ENCODE measurements around the gene TXK.

The TXK gene

DNA sequence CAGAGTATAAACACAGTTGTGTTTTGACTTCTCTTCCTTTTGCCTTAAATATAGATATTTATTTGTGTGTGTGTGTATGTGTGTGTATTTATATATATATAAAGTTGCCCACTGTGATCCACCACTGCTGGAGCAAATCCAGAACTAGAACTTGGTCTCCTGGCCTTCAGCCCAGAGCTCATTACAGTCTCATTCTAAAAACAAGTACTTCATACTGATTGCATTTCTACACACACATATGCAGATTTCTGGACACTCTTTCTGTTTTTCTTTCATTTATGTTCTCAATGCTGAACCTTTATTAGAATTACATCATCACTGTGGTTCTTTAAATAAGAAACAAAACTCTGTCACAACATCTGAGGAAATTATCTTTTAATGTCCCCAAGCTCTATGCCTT lies 381 bp downstream of the TXK start:
- DNase-seq = peak; percentile 43

DNA sequence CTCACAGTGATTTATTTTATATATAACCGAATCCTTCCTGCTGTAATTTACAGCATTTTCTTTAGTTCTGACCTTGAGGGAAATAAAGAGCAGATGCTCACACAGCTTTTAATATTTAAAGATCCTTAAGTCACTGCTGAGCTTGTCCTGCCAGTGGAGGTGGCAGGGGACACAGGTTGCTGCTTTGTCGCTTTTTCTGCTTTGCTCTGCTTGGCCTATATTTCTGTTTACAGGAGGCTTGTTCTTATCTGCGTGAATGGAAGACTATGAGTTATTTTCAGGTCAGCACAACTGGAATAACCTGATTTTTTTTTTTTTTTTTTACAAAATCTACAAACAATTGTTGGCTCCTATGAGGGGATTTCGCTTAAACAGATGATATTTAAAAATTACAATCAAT lies 2.3 kb downstream of the TXK start:
- no peak for DNase-seq

DNA sequence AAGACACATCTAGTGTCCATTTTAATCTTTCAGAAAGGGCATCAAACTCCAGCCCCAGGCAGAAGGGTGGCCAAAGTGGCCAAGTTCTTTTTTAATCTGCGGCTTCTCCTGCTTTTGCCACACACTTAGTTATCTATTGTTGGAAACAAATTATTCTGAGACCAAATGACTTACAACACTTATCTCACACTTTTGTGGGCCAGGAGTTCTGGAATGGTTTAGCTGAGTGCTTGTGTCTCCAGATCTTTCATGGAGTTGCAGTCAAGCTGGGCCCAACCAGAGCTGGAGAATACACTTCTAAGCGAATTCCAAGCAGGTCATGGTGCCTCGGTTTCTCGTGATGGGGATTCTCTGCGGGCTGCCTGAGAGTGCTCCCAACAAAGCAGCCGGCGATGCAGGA lies 4.0 kb downstream of the TXK start:
- no peak for DNase-seq

DNA sequence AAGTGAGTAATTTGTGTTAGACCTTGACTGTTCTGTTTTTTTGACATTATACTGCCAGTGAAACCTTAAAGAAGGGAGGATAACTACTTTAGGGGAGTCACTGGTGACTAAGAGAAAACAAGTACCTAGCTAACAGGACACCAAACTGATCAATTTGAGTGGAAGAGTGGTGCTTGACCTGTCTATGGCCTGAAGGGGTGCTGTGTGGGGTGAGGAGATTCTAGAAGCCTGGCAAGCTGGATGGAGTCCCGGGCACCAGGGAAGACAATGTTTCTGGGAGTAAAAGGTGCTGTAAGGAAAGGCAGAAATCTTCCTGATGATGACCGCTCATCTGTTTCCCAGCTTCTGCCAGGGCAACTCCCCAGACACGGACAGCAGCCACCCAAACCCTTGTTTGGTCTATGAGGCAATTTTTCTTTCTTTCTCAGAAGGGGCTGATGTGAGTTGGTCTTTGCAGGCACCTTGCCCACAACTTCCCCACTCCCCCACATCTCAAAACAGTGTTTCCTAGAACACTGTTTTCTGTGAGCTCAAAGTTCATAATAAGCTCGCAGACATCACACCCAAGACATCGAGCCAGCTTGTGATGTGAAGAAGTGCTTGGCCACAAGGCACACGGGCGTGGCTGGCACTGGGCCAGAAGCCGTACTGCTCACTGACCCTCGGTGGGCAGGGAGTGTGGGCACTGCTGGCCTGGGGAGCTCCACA lies 4.6 kb downstream of the TXK start:
- DNase-seq = no peak

DNA sequence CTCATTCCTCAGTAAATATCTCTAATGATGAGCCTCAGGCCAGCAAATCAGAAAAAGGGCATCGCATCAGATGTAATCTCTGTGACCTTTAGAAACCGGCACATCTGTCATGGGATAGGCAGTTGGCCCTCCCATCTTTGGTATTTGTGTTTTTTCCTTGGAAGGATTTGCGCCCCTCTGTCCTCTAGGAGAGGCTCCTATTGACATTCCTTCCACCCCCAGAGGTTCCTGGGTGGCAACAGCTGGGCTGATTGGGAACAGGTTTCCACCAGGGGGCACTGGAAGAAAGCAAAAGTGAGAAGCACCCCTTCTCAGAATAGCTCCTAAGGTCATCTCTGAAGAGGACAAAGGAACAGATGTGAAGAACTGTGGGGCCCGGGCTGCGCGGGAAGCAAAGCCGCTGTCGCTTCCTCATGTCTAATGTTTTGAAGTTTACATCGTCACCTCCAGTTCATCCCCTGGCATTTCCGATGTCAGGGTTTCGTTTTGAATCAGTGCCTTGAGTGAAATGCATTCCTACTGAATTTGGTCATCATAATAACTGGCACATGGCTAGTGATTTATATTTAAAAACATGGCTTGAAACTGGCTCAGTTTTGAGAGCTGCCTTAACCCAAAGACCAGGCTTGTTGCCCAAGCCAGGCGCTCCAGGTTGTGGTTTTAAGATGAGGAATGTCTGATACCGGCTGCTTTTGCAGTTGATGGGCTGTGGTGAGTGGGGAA lies 6.2 kb downstream of the TXK start:
- DNase-seq = peak; percentile 97

DNA sequence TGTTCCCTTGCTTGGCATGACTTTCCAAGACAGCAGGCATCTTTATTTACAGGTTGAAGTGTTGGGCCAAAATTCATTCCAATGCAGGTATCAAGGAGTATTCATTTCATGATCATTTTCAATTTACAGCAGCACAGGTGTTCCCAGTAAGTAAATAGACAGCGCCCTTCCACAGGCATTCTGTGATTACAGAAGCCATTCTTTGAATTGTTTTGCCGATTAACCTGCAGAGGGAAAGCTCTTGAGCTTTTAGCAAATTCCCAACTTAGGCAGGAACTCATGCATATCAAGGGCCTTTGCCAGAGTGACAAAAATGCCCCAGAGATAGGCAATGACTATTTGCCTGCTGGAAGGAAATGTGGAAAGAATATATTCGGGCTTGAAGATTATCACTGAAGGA lies 6.8 kb downstream of the TXK start:
- no peak for DNase-seq

DNA sequence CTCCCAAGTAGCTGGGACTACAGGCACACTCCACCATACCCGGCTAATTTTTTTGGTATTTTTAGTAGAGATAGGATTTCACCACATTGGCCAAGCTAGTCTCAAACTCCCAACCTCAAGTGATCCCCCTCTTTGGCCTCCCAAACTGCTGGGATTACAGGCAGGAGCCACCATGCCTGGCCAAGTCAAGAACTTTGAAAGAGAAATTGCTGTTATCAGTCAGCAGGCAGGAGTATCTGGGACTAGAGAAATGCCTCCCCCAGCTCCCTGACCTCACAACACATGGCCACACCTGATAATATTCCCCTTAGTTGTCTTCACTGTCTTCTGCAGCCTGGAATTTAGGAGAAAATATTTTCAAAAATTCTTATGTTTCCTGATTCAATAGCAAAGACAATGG lies 7.4 kb downstream of the TXK start:
- no peak for DNase-seq

DNA sequence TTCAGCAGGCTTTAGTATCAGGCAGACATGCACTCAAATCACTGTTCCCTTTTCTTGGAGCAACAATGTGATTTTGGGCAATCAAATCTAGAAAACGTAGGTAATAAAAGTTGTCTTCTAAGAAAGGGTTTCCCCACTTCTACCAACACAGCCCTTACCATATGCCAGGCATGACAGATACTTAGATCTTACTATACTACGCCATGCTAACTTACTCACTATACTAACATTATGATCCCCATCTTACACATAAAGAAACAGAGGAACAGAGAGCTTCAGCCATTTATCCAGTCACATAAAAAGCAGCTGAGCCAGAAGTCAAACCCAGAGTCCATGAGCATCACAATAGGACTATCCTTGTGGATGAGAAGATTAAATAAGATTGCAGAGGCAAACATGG lies 9.2 kb downstream of the TXK start:
- DNase-seq = no peak

DNA sequence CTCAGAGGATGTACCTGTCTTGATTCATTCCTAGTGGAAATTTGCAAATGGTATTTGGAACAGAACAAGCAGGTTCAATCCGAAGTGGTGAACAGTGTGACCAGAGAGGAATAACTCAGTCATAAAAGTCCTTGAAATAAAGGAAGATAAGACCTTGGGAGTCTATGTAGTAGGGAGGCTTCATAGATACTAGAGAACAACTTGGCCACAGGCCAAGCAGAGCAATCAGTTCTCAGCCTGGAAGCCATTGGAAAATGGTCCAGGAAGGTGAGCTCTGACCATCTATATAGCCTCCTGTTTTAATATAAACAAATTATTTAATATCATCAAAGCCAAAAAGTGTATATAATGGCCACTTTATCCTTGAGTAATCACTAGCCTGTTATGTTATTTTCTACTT lies 11.3 kb downstream of the TXK start:
- no peak for DNase-seq

DNA sequence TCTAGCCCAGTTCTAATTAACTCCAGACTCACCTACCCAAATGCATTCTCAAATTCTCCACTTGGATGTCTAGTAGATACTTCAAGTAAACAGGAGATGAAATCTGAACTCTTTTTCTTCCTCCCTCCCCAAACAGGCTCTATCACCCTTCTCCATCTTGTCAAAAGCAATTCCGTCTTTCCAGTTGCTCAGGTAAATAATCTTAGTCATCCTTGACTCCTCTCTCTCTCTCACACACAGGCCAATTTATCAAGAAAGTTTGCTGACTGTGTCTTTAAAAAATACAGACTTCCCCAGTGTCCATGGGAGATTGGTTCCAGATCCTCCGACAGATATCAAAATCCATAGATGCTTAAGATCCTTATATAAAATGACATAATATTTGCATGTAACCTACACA lies 12.9 kb downstream of the TXK start:
- no peak for DNase-seq

DNA sequence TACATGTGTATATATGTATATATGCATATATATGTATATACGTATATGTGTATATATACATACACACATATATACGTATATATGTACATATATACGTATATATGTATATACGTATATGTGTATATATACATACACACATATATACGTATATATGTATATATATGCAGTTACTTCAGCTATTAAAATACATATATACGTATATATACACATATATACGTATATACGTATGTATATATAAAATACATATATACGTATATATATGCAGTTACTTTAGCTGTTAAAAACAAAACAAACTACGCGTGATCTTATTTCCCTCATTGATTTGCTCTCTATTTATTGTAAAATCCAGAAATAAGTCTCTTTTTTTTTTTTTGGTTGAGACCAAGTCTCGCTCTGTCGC lies 13.9 kb downstream of the TXK start:
- DNase-seq = no peak

DNA sequence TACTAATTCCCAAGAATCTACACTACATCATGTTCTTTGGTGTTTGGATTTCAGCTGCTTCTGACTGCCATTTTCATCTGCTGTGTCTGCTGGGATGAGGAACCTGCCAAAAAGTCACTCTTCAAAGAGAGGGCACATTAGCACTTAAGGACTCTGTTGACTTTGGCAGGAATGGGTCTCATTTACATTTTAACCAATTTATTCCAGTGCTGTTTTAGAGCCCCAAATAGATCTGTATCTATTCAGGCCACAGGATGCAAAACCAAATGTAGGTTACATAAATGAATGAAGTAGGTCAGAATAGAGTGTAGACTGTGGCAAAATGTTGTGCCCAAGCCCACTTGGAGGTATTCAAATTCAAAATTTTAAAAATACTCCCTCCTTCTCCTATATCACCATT lies 14.4 kb downstream of the TXK start:
- no peak for DNase-seq

DNA sequence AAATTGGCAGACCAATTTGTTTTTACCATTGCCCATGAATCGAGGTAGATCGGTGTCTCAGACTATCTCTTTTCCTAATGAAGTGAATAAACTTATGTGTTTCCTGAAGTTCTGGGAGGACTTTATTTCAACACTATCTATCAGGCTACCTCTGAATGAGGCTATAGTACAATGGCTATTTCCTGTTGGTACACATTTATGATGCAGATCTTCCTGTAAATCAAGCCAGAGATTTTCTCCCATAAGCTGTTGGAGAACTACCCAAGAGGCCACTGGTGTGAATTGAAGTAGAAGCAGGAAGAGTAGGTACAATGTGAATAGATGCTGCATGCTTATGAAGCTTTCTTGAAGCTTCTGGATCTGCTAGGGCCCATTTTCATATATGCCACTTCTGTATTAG lies 16.0 kb downstream of the TXK start:
- no peak for DNase-seq

DNA sequence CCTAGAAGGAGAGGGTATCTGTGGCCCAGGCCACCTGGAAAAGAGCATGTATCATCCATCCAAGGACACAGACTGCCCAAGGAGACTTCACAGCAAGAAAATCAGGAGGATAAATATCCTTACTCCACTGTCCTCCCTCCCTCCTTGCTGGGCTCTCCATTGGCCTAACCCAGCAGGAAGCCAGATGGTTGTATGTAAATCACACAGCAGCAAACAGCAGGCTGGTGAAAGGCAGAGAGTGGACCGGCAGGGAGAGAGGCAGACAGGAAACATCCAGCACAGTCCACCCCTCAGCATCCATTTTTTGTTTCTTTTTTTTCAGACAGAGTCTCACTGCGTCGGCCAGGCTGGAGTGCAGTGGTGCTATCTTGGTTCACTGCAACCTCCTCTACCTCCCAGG lies 17.5 kb downstream of the TXK start:
- DNase-seq = no peak

DNA sequence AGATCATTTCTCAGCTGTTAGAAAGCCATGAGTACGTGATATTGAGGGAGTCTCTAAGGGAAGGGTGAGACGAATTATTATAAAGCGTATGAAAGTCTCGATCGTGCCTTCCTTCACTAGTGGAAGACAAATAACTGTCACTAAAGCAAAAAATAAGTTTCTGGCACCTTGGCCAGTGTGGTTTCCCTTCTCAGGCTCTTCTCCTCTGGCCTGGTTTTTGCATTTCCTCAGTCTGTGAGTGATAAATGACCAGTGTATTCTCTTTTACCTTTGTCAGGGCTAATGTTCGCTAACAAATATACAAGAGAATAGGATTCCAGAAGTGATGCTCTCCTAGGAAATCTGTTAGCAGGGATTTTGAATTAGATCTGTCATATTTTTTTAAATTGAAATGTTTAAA lies 19.6 kb downstream of the TXK start:
- DNase-seq = no peak

DNA sequence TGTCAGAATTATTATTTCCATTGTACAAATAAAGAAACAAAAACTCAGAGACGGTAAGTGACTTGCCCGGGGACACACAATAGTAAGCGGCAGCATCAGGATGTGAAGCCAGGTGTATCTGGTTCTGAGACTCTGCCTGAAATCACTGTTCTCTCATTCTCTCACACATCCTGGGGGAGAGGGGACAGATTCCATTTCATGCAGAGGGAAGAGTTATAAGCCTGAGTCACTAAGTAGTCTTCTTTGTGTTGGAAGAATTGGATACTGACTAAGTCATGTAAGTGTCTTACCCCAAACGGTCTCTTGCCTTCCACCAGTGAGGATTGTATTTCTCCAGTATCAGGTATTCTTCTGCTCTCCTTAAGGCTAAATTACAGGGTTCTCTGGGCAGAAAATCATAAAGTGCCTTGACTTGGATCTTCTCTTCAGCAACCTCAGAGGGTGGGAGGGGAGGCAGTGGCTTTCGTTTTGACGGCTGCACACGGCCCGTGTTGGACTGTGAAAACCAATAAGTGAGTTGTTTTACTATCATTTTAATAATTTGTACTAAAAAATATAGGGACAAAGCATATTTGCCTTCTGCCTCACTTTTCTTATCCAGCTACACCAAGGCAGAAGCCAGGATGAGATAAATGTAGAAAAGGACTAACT lies 21.9 kb downstream of the TXK start:
- peak; percentile 57 for DNase-seq

DNA sequence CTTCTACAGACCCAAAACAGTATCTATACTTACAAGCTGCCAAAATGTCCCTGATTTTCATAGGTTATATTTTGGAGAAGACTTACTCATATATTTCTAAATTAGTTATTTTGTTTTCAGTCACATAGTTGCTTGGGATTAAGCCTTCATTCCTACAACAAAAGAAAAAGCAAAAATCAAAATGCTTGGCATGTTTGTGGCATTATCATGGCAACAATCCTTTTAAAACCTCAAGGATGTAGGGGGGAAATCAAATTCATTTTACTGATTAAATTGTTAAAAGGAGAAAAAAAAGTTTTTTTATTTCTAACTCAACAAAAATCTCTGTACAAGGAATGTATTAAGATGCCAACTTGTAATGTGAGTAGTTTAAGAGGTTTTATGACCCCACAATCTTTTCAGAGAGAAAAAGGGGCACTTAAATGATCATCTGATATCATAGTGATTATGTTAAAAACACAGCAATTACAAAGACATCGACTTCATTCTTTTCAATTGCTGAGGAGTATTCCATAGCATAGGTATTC lies 23.5 kb downstream of the TXK start:
- peak; percentile 26 for DNase-seq

DNA sequence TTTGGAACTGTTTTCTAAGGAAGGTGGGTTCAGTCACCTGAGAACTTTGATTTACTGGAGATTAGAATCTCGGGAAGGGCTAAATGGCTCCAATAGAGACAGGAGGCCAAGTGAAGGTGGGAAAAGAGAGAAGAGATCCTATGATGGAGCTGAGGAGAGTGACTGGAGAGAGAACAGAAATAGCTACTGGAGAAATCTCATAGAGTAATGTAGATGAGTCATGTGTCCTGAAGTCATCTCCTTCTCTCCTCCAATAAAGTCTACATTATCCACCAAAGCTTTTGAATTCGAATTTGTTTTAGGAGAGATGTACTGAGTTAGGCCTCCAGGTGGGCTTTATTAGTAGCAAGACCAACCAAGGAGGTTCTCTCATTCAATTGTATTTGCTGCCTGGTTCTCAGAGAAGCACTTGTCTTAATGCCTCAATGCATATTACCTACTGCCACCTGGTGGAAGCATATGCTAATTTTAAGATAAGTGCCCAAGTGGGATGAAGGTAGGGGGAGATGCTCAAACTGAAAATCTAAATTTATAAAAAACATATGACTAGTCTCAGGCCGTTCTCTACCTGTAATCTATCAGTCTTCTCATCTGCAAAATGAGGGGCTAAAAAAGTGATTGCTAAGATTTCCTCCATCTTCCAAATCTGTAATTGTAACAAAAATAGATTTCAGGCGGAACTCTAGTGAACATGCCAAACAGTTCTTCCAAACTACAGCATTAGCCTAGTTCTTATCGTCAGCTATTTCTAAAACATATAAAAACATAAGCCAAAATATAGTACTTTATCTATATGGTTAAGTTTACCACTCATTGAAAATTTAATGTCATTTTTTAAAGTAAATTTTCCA lies 24.4 kb downstream of the TXK start:
- DNase-seq = peak; percentile 38

DNA sequence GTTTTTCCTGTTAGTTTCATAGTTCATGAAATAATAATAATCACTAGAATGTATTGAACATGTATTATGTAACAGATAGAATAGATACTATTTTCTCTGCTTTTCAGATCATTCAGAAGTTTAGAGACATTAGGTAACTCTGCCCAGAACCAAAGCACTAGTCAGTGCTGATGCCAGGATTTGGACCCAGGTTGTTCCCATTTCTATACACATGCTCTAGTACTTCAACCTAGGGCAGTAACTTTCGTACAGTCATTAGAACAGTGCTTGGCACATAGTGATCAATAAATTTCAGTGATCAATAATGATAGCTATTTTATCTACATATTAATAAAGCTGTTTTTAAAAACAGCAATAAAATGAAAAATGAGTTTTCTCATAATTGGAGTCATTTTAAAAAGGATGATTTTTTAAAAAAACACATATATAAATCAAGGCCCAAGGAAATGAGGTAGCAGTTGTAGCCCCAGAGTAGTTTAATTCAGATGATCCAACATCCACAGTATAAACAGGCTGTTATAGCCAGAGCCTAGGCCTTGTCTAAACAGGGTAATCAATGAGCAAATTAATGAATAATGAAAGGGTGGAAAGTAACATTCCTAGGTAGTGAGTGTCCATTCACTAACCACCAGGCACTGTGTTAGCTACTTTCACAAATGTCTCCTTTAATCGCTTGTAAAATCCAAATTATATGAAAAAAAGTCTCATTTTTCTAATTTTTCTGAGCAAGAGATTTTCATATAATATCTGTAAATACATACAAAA lies 25.6 kb downstream of the TXK start:
- no peak for DNase-seq

DNA sequence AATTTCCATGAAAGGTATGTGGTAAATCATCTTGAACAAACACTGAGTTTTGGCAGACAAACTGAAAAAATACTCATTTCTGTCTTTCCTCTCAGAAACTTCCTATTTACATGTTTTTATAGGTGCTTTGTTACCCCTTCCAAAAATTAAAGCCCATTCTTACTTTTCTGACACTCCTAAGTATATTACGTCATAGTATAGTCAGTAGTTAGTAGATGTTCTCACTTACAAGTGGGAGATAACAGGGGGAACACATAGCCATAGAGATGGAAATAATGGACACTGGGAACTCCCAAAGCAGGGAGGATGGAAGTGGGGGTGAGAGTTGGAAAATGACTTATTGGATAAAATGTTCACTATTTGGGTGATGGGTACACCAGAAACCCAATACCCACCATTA lies 28.8 kb downstream of the TXK start:
- DNase-seq = no peak

DNA sequence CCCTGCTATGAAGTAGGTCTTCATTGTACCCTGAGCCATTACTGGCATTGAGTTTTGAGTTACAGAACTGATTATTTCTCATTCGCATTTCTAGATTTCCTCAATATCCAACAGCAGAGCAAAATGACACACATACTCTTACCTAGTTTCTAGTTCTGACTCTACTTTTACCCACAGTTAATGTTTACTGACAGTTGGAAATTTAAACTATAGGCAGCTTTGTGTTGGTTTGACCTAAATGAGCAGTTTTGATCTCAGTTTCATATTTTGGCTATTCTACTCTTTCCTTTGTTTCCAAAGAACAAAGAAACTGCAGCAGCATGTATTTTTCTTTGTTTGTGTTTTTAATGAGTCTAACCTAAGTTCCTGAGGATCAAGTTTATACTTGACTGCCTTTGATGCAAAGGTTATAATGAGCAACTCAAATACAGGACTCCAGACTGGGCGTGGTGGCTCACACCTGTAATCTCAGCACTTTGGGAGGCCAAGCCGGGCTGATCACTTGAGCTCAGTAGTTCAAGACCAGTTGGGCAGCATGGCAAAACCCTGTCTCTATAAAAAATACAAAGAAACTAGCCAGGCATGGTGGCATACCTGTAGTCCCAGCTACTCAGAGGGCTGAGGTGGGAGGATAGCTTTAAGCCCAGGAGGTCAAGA lies 30.4 kb downstream of the TXK start:
- DNase-seq = no peak

DNA sequence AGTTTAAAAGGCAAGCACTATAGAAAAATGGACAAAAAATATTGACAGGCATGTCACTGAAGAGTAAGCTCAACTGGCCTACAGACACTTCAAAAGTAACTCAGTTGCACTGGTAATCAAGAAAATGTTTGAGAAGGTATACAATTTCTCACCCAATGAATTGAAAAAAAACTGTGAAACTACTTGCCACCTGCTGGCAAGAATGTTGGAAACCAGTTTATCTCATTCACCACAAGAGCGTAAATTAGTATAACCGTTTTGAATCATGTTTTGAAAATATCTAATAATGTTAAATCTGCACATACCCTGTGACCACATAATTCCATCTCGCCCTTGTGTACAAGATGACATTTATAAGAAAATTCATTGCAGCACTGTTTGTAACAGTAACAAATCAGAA lies 31.7 kb downstream of the TXK start:
- DNase-seq = no peak

Measured in fibroblast of skin of right biceps (primary cell).